Neural cell (in vitro differentiated cells): ENCODE results near the gene LINGO4. TPM values are rescaled to one million over a fixed set of nuclear protein-coding genes. Genes with fewer than 3 reads are reported as not detected.

Experiments used
- H2AFZ ChIP-seq: fragments of 200-600, 300-800 bp; sonication (generic), shearing (Covaris generic); 2 replicates; pipeline ENCODE4 v1.6.0; 2014; ENCODE audit warnings: low read depth, mild to moderate bottlenecking, antibody characterized with exemption, low read length, moderate library complexity
- H3F3A ChIP-seq: fragments of 200-600 bp; shearing (Covaris generic); 2 replicates; pipeline ENCODE4 v1.6.1; 2016; ENCODE audit warnings: mild to moderate bottlenecking, moderate library complexity, mixed read lengths, antibody characterized with exemption, low read length; ENCODE audit not compliant: insufficient read depth, poor library complexity, severe bottlenecking
- H3K27ac ChIP-seq: fragments of 200-600, 300-800 bp; sonication (generic), shearing (Covaris generic); 2 replicates; pipeline ENCODE4 v1.5.1; 2014; ENCODE audit warnings: mild to moderate bottlenecking, low read length, moderate library complexity
- H3K27me3 ChIP-seq: fragments of 300-800, 200-600 bp; sonication (generic), shearing (Covaris generic); 2 replicates; pipeline ENCODE4 v1.6.0; 2014; ENCODE audit warnings: mild to moderate bottlenecking, low read depth, low read length, moderate library complexity; ENCODE audit not compliant: insufficient read depth
- H3K36me3 ChIP-seq: fragments of 300-800, 200-600 bp; sonication (generic), shearing (Covaris generic); 2 replicates; pipeline ENCODE4 v1.5.1; 2014; ENCODE audit warnings: mild to moderate bottlenecking, antibody characterized with exemption, low read length, moderate library complexity; ENCODE audit not compliant: insufficient read depth
- H3K4me2 ChIP-seq: fragments of 300-800, 200-600 bp; sonication (generic), shearing (Covaris generic); 2 replicates; pipeline ENCODE4 v1.6.0; 2014; ENCODE audit warnings: mild to moderate bottlenecking, low read length
- H3K4me3 ChIP-seq: fragments of 300-800, 200-600 bp; sonication (generic), shearing (Covaris generic); 2 replicates; pipeline ENCODE4 v1.5.1; 2014; ENCODE audit warnings: mild to moderate bottlenecking, low read length, moderate library complexity
- H3K79me2 ChIP-seq: fragments of 200-600 bp; shearing (Covaris generic); replicated peaks from 2 replicates; pipeline ENCODE4 v1.6.0; 2014; ENCODE audit warnings: mild to moderate bottlenecking, low read length, moderate library complexity; ENCODE audit not compliant: insufficient read depth
- H3K9ac ChIP-seq: fragments of 300-800, 200-600 bp; sonication (generic), shearing (Covaris generic); 2 replicates; pipeline ENCODE4 v1.6.1; 2016; ENCODE audit warnings: mild to moderate bottlenecking, low read length, mixed read lengths
- H3K9me2 ChIP-seq: fragments of 200-600 bp; shearing (Covaris generic); 2 replicates; pipeline ENCODE4 v1.6.1; 2016; ENCODE audit warnings: mild to moderate bottlenecking, low read length, mixed read lengths; ENCODE audit not compliant: insufficient read depth
- H3K9me3 ChIP-seq: fragments of 200-600, 300-800 bp; sonication (generic), shearing (Covaris generic); 2 replicates; pipeline ENCODE4 v1.6.1; 2016; ENCODE audit warnings: mild to moderate bottlenecking, mixed run types, low read length, moderate library complexity, mixed read lengths
- H4K20me1 ChIP-seq: fragments of 200-600 bp; shearing (Covaris generic); 2 replicates; pipeline ENCODE4 v1.6.1; 2016; ENCODE audit warnings: mild to moderate bottlenecking, mixed run types; ENCODE audit not compliant: insufficient read depth
- CTCF ChIP-seq: fragments of 450-650 bp; IDR thresholded peaks from 2 replicates; pipeline ENCODE4 v1.5.1; 2014; ENCODE audit warnings: antibody characterized with exemption, mild to moderate bottlenecking, moderate library complexity; ENCODE audit not compliant: poor library complexity, severe bottlenecking
- EP300 ChIP-seq: fragments of 450-650 bp; conservative IDR thresholded peaks from 2 replicates; pipeline ENCODE4 v1.6.1; 2014; ENCODE audit warnings: antibody characterized with exemption, mild to moderate bottlenecking, moderate library complexity; ENCODE audit not compliant: poor library complexity, severe bottlenecking
- EZH2 ChIP-seq: fragments of 200-600, 300-800 bp; shearing (Covaris generic), sonication (generic); IDR thresholded peaks from 2 replicates; pipeline ENCODE4 v1.6.1; 2014; ENCODE audit warnings: antibody characterized with exemption, low read length, borderline replicate concordance, mild to moderate bottlenecking; ENCODE audit not compliant: insufficient read depth, poor library complexity, severe bottlenecking
- MXI1 ChIP-seq: fragments of 450-650 bp; conservative IDR thresholded peaks from 2 replicates; pipeline ENCODE4 v1.6.1; 2014; ENCODE audit warnings: antibody characterized with exemption, mild to moderate bottlenecking; ENCODE audit not compliant: poor library complexity, severe bottlenecking
- POLR2AphosphoS5 ChIP-seq: IDR thresholded peaks from 2 replicates; pipeline ENCODE4 v1.6.1; 2012
- RAD21 ChIP-seq: fragments of 450-650 bp; conservative IDR thresholded peaks from 2 replicates; pipeline ENCODE4 v1.6.1; 2014; ENCODE audit warnings: antibody characterized with exemption, mild to moderate bottlenecking, moderate library complexity
- SMC3 ChIP-seq: fragments of 450-650 bp; conservative IDR thresholded peaks from 2 replicates; pipeline ENCODE4 v1.6.1; 2014; ENCODE audit warnings: antibody characterized with exemption, mild to moderate bottlenecking, moderate library complexity; ENCODE audit not compliant: poor library complexity
- TAF1 ChIP-seq: IDR thresholded peaks from 2 replicates; pipeline ENCODE4 v1.6.1; 2012; ENCODE audit warnings: low read depth
- polyA plus RNA-seq: library from polyadenylated mRNA; depleted of rRNA; stranded (reverse); fragments of >200 nt; gene quantifications from 2 replicates; pipeline ENCODE4 v1.2.3, GENCODE V29; 2014
- TF ChIP-seq, protein P1 (sequence below): IDR thresholded peaks from 2 replicates; pipeline ENCODE4 v1.6.1; 2012; ENCODE audit warnings: borderline replicate concordance

Gene LINGO4
- polyA plus RNA-seq, 1 donor from 2014 or later = not detected

DNA sequence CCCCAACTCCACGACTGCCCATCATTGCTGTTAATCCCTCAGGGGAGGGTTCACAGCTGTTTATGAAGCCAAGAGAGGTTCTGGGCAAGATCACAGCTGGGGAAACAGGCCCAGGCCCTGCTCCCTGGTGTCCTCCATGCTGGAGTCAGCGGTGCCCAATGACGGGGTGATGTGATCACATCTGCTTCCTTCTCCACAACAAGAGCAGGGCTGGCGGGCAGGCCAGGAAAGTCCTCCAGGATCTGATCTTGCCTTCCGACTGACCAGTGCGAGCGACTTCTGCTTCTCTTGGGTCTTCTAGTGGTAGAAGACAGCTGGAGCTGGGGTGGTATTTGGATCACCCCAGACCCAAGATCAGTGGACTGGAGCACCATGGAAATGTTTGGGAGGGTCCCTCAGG is 951 bp upstream of the LINGO4 start:
- Histone ChIP-seq H2AFZ (no peak overlapping the region), H3K9me2 (no peaks in the 10 kb centered on the region), H3K4me3 (no peak overlapping the region), H3K9ac (no peak overlapping the region), H3K9me3 (no peaks in the 10 kb centered on the region), H4K20me1 (no peaks in the 10 kb centered on the region), H3K4me2 (no peak overlapping the region), H3K27me3 (no peaks in the 10 kb centered on the region), H3K36me3 (no peaks in the 10 kb centered on the region), H3F3A (no peaks in the 10 kb centered on the region), H3K27ac (no peak overlapping the region), H3K79me2 (no peaks in the 10 kb centered on the region)
- TF ChIP-seq, protein P1, sequence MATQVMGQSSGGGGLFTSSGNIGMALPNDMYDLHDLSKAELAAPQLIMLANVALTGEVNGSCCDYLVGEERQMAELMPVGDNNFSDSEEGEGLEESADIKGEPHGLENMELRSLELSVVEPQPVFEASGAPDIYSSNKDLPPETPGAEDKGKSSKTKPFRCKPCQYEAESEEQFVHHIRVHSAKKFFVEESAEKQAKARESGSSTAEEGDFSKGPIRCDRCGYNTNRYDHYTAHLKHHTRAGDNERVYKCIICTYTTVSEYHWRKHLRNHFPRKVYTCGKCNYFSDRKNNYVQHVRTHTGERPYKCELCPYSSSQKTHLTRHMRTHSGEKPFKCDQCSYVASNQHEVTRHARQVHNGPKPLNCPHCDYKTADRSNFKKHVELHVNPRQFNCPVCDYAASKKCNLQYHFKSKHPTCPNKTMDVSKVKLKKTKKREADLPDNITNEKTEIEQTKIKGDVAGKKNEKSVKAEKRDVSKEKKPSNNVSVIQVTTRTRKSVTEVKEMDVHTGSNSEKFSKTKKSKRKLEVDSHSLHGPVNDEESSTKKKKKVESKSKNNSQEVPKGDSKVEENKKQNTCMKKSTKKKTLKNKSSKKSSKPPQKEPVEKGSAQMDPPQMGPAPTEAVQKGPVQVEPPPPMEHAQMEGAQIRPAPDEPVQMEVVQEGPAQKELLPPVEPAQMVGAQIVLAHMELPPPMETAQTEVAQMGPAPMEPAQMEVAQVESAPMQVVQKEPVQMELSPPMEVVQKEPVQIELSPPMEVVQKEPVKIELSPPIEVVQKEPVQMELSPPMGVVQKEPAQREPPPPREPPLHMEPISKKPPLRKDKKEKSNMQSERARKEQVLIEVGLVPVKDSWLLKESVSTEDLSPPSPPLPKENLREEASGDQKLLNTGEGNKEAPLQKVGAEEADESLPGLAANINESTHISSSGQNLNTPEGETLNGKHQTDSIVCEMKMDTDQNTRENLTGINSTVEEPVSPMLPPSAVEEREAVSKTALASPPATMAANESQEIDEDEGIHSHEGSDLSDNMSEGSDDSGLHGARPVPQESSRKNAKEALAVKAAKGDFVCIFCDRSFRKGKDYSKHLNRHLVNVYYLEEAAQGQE = no peak
- TF ChIP-seq RAD21 = no peak
- no peak for TF ChIP-seq POLR2AphosphoS5
- TF ChIP-seq CTCF = no peak
- TF ChIP-seq SMC3 = no peak
- TF ChIP-seq MXI1 = no peak
- no peak for TF ChIP-seq EZH2
- no peak for TF ChIP-seq TAF1
- TF ChIP-seq EP300 = no peak

GRCh38 chr1:151803915-151804314 is 1.3 kb downstream of the LINGO4 start:
- Histone ChIP-seq H3K4me2 (no peak overlapping the region), H3K79me2 (no peaks in the 10 kb centered on the region), H3K9ac (no peak overlapping the region), H4K20me1 (no peaks in the 10 kb centered on the region), H2AFZ (no peak overlapping the region), H3K27ac (no peak overlapping the region), H3K27me3 (no peaks in the 10 kb centered on the region), H3K4me3 (no peak overlapping the region), H3K9me3 (no peaks in the 10 kb centered on the region), H3F3A (no peaks in the 10 kb centered on the region), H3K36me3 (no peaks in the 10 kb centered on the region), H3K9me2 (no peaks in the 10 kb centered on the region)
- TF ChIP-seq CTCF (no peak), TAF1 (no peak), SMC3 (no peak), MXI1 (no peak), POLR2AphosphoS5 (no peak), EP300 (no peak), EZH2 (no peak)
- TF ChIP-seq, protein P1 = no peak
